HepG2 (cell line): ENCODE results near the gene LRRC25. TPM values are rescaled to one million over a fixed set of nuclear protein-coding genes. Genes with fewer than 3 reads are reported as not detected.

Experiments
- CBFB ChIP-seq: sonication (generic); formaldehyde crosslinking; IDR thresholded peaks from 2 replicates; pipeline ENCODE4 v1.4.0; 2020; ENCODE audit warnings: missing genetic modification reagents
- CCAR2 ChIP-seq: fragments of 200-400 bp; formaldehyde crosslinking; optimal IDR thresholded peaks from 2 replicates; pipeline ENCODE3; 2018; ENCODE audit warnings: low read depth, mild to moderate bottlenecking, low read length, moderate library complexity
- EP300 ChIP-seq, 3 experiments: sonication (generic) in 1 of 3; formaldehyde crosslinking in 1 of 3; IDR thresholded peaks; 2 replicates each; pipeline versions ENCODE4 v1.5.1 to v1.6.1; 2011 to 2020; ENCODE audit warnings: low read depth in 2 of 3, low read length in 2 of 3, borderline replicate concordance in 1 of 3, improper control_type of control experiment in 1 of 3, mild to moderate bottlenecking in 1 of 3, missing genetic modification reagents in 1 of 3, moderate library complexity in 1 of 3
- GLI4 ChIP-seq: sonication (generic); formaldehyde crosslinking; IDR thresholded peaks from 2 replicates; pipeline ENCODE4 v1.5.1; 2020; ENCODE audit warnings: missing genetic modification reagents, mild to moderate bottlenecking, moderate library complexity, borderline replicate concordance
- GPBP1L1 ChIP-seq: sonication (generic); formaldehyde crosslinking; IDR thresholded peaks from 2 replicates; pipeline ENCODE4 v1.5.0; 2020; ENCODE audit warnings: mild to moderate bottlenecking, missing genetic modification reagents
- HOXA7 ChIP-seq: sonication (generic); formaldehyde crosslinking; IDR thresholded peaks from 2 replicates; pipeline ENCODE4 v1.8.1; 2022; ENCODE audit warnings: mild to moderate bottlenecking, missing genetic modification reagents, moderate library complexity
- KDM5A ChIP-seq: fragments of 200-600 bp; sonication (generic); IDR thresholded peaks from 2 replicates; pipeline ENCODE4 v1.7.0; 2018; ENCODE audit warnings: antibody characterized with exemption, mild to moderate bottlenecking, low read length, borderline replicate concordance
- MBD4 ChIP-seq: IDR thresholded peaks from 2 replicates; pipeline ENCODE4 v1.6.1; 2012; ENCODE audit warnings: low read length, inconsistent platforms, borderline replicate concordance
- MED13 ChIP-seq: sonication (generic); formaldehyde crosslinking; IDR thresholded peaks from 2 replicates; pipeline ENCODE4 v1.5.0; 2020; ENCODE audit warnings: missing genetic modification reagents
- MEF2D ChIP-seq: sonication (generic); formaldehyde crosslinking; IDR thresholded peaks from 2 replicates; pipeline ENCODE4 v1.5.1; 2020; ENCODE audit warnings: mild to moderate bottlenecking, missing genetic modification reagents
- MYC ChIP-seq: sonication (generic); formaldehyde crosslinking; IDR thresholded peaks from 2 replicates; pipeline ENCODE4 v1.9.0; 2021; ENCODE audit warnings: missing genetic modification reagents, borderline replicate concordance
- RFX1 ChIP-seq: fragments of 450-650 bp; IDR thresholded peaks from 2 replicates; pipeline ENCODE4 v1.6.1; 2017
- SATB2 ChIP-seq: sonication (generic); formaldehyde crosslinking; IDR thresholded peaks from 2 replicates; pipeline ENCODE4 v1.5.0; 2020; ENCODE audit warnings: missing genetic modification reagents
- SIN3A ChIP-seq: IDR thresholded peaks from 2 replicates; pipeline ENCODE4 v1.6.1; 2011; ENCODE audit warnings: low read depth, mild to moderate bottlenecking, control low read depth, low read length, borderline replicate concordance
- SOX5 ChIP-seq: IDR thresholded peaks from 2 replicates; pipeline ENCODE4 v1.6.1; 2016; ENCODE audit warnings: borderline replicate concordance
- ZNF24 ChIP-seq: fragments of 450-650 bp; IDR thresholded peaks from 2 replicates; pipeline ENCODE4 v1.6.1; 2017; ENCODE audit warnings: antibody characterized with exemption, mild to moderate bottlenecking
- ZNF484 ChIP-seq: sonication (generic); formaldehyde crosslinking; IDR thresholded peaks from 2 replicates; pipeline ENCODE4 v1.5.1; 2020; ENCODE audit warnings: mild to moderate bottlenecking, low read depth, missing genetic modification reagents, borderline replicate concordance
- ZNF670 ChIP-seq: sonication (generic); formaldehyde crosslinking; IDR thresholded peaks from 2 replicates; pipeline ENCODE4 v1.8.0; 2022; ENCODE audit warnings: mild to moderate bottlenecking, missing genetic modification reagents, borderline replicate concordance
- ZNF746 ChIP-seq: sonication (generic); formaldehyde crosslinking; IDR thresholded peaks from 2 replicates; pipeline ENCODE4 v1.8.0; 2022; ENCODE audit warnings: mild to moderate bottlenecking, missing genetic modification reagents
- polyA plus RNA-seq, 8 experiments: library from polyadenylated mRNA; depleted of rRNA in 3 of 8; stranded (reverse) in 7 of 8; unstranded in 1 of 8; fragments of >200 nt; fragmentation: Illumina TruSeq in 4 of 8; extraction: Trizol in 4 of 8; gene quantifications; 2 replicates each; pipeline versions ENCODE4 v1.2.1 to v1.2.3, GENCODE V29; 2011 to 2016; ENCODE audit warnings: low read depth in 4 of 8, missing spikeins in 1 of 8, mixed read lengths in 1 of 8; ENCODE audit not compliant: insufficient read depth in 1 of 8
- total RNA-seq, 5 experiments: library from RNA; depleted of rRNA; stranded (reverse); fragments of >200 nt; fragmentation: Illumina TruSeq; extraction: Trizol; gene quantifications; 2 replicates each; pipeline ENCODE4 v1.2.3, GENCODE V29; 2016; ENCODE audit warnings: low read depth in 1 of 5
- TF ChIP-seq, protein P1 (sequence below): sonication (generic); formaldehyde crosslinking; IDR thresholded peaks from 2 replicates; pipeline ENCODE4 v1.8.0; 2022; ENCODE audit warnings: missing genetic modification reagents, mild to moderate bottlenecking, borderline replicate concordance
- TF ChIP-seq, protein P2 (sequence below): sonication (generic); formaldehyde crosslinking; IDR thresholded peaks from 2 replicates; pipeline ENCODE4 v1.5.1; 2020; ENCODE audit warnings: mild to moderate bottlenecking, missing genetic modification reagents
- TF ChIP-seq, protein P3 (sequence below): IDR thresholded peaks from 2 replicates; pipeline ENCODE4 v1.6.1; 2016; ENCODE audit warnings: low read depth, control low read depth

The LRRC25 gene
- total and polyA plus RNA-seq, 2 of the 13 experiments (the other 11 are each of a cell fraction or from before 2014, with no cell fraction given): 0.13 to 0.53 TPM

GRCh38 chr19:18388100-18388959 lies 9.1 kb downstream of the LRRC25 start (continued):
- TF ChIP-seq EP300 (IDR thresholded peaks at IDR 0.05; ENCODE audit: low read depth in 2 of 2, low read length in 2 of 2) (peak in 1 of 2 experiments; percentile 11; a peak in 1 of 4 replicates), EP300 (CRISPR knock-in tag; IDR thresholded peaks at IDR 0.05; ENCODE audit: borderline replicate concordance) (no peak; the same call in 1 of the 2 replicates), ZNF670 (CRISPR knock-in tag) (no peak), RFX1 (no peak), KDM5A (no peak), MEF2D (CRISPR knock-in tag) (no peak), MBD4 (no peak), SATB2 (CRISPR knock-in tag) (0 out of 2 replicates have a peak, but pooled peaks have one; percentile 32), CBFB (CRISPR knock-in tag) (peak; percentile 80; the same call in 1 of the 2 replicates), GLI4 (CRISPR knock-in tag) (peak; percentile 79; the same call in 1 of the 2 replicates), ZNF24 (no peak), HOXA7 (CRISPR knock-in tag) (peak; percentile 53; the same call in 1 of the 2 replicates), MYC (CRISPR knock-in tag) (peak; percentile 89), ZNF484 (CRISPR knock-in tag) (peak; percentile 35; the same call in 1 of the 2 replicates), CCAR2 (no peak), MED13 (CRISPR knock-in tag) (peak; percentile 91; the same call in 1 of the 2 replicates), GPBP1L1 (CRISPR knock-in tag) (no peak), SIN3A (peak; percentile 40; the same call in 1 of the 2 replicates), ZNF746 (CRISPR knock-in tag) (peak; percentile 22; the same call in 1 of the 2 replicates), SOX5 (CRISPR knock-in tag) (peak; percentile 12; the same call in 1 of the 2 replicates)
- TF ChIP-seq, protein P1, sequence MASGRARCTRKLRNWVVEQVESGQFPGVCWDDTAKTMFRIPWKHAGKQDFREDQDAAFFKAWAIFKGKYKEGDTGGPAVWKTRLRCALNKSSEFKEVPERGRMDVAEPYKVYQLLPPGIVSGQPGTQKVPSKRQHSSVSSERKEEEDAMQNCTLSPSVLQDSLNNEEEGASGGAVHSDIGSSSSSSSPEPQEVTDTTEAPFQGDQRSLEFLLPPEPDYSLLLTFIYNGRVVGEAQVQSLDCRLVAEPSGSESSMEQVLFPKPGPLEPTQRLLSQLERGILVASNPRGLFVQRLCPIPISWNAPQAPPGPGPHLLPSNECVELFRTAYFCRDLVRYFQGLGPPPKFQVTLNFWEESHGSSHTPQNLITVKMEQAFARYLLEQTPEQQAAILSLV (CRISPR knock-in tag): peak; percentile 91
- TF ChIP-seq, protein P2, sequence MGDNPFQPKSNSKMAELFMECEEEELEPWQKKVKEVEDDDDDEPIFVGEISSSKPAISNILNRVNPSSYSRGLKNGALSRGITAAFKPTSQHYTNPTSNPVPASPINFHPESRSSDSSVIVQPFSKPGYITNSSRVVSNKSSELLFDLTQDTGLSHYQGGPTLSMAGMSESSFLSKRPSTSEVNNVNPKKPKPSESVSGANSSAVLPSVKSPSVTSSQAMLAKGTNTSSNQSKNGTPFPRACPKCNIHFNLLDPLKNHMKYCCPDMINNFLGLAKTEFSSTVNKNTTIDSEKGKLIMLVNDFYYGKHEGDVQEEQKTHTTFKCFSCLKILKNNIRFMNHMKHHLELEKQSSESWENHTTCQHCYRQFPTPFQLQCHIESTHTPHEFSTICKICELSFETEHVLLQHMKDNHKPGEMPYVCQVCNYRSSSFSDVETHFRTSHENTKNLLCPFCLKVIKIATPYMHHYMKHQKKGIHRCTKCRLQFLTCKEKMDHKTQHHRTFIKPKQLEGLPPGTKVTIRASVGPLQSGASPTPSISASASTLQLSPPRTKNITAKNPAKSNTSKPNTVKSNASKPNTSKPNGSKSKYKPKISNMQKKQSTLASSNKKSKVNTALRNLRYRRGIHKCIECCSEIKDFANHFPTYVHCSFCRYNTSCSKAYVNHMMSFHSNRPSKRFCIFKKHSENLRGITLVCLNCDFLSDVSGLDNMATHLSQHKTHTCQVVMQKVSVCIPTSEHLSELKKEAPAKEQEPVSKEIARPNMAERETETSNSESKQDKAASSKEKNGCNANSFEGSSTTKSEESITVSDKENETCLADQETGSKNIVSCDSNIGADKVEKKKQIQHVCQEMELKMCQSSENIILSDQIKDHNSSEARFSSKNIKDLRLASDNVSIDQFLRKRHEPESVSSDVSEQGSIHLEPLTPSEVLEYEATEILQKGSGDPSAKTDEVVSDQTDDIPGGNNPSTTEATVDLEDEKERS: peak; percentile 36; the same call in 1 of the 2 replicates
- TF ChIP-seq, protein P3, sequence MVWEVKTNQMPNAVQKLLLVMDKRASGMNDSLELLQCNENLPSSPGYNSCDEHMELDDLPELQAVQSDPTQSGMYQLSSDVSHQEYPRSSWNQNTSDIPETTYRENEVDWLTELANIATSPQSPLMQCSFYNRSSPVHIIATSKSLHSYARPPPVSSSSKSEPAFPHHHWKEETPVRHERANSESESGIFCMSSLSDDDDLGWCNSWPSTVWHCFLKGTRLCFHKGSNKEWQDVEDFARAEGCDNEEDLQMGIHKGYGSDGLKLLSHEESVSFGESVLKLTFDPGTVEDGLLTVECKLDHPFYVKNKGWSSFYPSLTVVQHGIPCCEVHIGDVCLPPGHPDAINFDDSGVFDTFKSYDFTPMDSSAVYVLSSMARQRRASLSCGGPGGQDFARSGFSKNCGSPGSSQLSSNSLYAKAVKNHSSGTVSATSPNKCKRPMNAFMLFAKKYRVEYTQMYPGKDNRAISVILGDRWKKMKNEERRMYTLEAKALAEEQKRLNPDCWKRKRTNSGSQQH: no peak; the same call in 1 of the 2 replicates
